ENCODE data around the gene SOX6. TPM values are rescaled to one million over a fixed set of nuclear protein-coding genes. Genes with fewer than 3 reads are reported as not detected.

SOX6 gene
- total and polyA plus RNA-seq, 2 donors (not counting 1 experiment from before 2014, with no cell fraction given), result 3.0 to 5.1 TPM

GRCh38 chr11:15956302-15956701, 400.0 kb downstream of the SOX6 start:
- Histone ChIP-seq H3K27ac (ENCODE audit: insufficient read depth, low read length) (no peak overlapping the region), H3K27me3 (ENCODE audit: control insufficient read depth, insufficient read depth, low read length) (no peaks in the 10 kb centered on the region), H3K4me2 (ENCODE audit: extremely low read depth, insufficient read depth, low read length) (no peak overlapping the region), H2AFZ (ENCODE audit: low read length) (no peak overlapping the region), H3K4me1 (ENCODE audit: control insufficient read depth, extremely low read depth, insufficient read depth, low read length) (no peaks in the 10 kb centered on the region), H3K9me3 (ENCODE audit: control insufficient read depth, insufficient read depth, low read depth, low read length) (no peaks in the 10 kb centered on the region), H3K36me3 (ENCODE audit: control insufficient read depth, insufficient read depth, low read length) (no peaks in the 10 kb centered on the region), H4K20me1 (ENCODE audit: control insufficient read depth, extremely low read depth, insufficient read depth, low read length) (no peaks in the 10 kb centered on the region), H3K79me2 (ENCODE audit: control insufficient read depth, insufficient read depth, low read length) (no peaks in the 10 kb centered on the region), H3K9ac (ENCODE audit: insufficient read depth, low read length) (no peak overlapping the region), H3K4me3 (replicated peaks in 1 of 4; ENCODE audit: control extremely low read depth in 1 of 4, insufficient read depth in 1 of 4, low read depth in 3 of 4, low read length in 4 of 4) (no peak overlapping the region)
- TF ChIP-seq CTCF (conservative IDR thresholded peaks at IDR 0.05 in 1 of 2, IDR thresholded peaks at IDR 0.05 in 1 of 2; ENCODE audit: low read depth in 1 of 2, low read length in 2 of 2) (no peak), EZH2 (IDR thresholded peaks at IDR 0.05; ENCODE audit: low read length, missing control alignments) (no peak)
- DNase-seq (ENCODE audit: low read depth in 2 of 2), result no peak

- Histone ChIP-seq H3K4me2 (ENCODE audit: extremely low read depth, insufficient read depth, low read length) (no peak overlapping the region), H3K4me3 (replicated peaks in 1 of 4; ENCODE audit: control extremely low read depth in 1 of 4, insufficient read depth in 1 of 4, low read depth in 3 of 4, low read length in 4 of 4) (no peak overlapping the region), H3K27ac (ENCODE audit: insufficient read depth, low read length) (no peak overlapping the region), H3K79me2 (ENCODE audit: control insufficient read depth, insufficient read depth, low read length) (no peaks in the 10 kb centered on the region), H3K4me1 (ENCODE audit: control insufficient read depth, extremely low read depth, insufficient read depth, low read length) (no peaks in the 10 kb centered on the region), H3K36me3 (ENCODE audit: control insufficient read depth, insufficient read depth, low read length) (no peaks in the 10 kb centered on the region), H4K20me1 (ENCODE audit: control insufficient read depth, extremely low read depth, insufficient read depth, low read length) (no peaks in the 10 kb centered on the region), H2AFZ (ENCODE audit: low read length) (no peak overlapping the region), H3K9ac (ENCODE audit: insufficient read depth, low read length) (no peak overlapping the region), H3K27me3 (ENCODE audit: control insufficient read depth, insufficient read depth, low read length) (no peaks in the 10 kb centered on the region), H3K9me3 (ENCODE audit: control insufficient read depth, insufficient read depth, low read depth, low read length) (no peaks in the 10 kb centered on the region)
- peak in 1 of 2 donors; percentile 34 for DNase-seq (ENCODE audit: low read depth in 2 of 2)
- TF ChIP-seq EZH2 (IDR thresholded peaks at IDR 0.05; ENCODE audit: low read length, missing control alignments) (no peak), CTCF (conservative IDR thresholded peaks at IDR 0.05 in 1 of 2, IDR thresholded peaks at IDR 0.05 in 1 of 2; ENCODE audit: low read depth in 1 of 2, low read length in 2 of 2) (no peak)
Measured at GRCh38 chr11:15955595-15955994, 400.8 kb downstream of the SOX6 start.

GRCh38 chr11:15947681-15948648, 408.4 kb downstream of the SOX6 start:
- Histone ChIP-seq H4K20me1 (ENCODE audit: control insufficient read depth, extremely low read depth, insufficient read depth, low read length) (no peaks in the 10 kb centered on the region), H3K4me1 (ENCODE audit: control insufficient read depth, extremely low read depth, insufficient read depth, low read length) (no peaks in the 10 kb centered on the region), H3K9me3 (ENCODE audit: control insufficient read depth, insufficient read depth, low read depth, low read length) (no peaks in the 10 kb centered on the region), H3K9ac (ENCODE audit: insufficient read depth, low read length) (no peak overlapping the region), H3K4me2 (ENCODE audit: extremely low read depth, insufficient read depth, low read length) (no peak overlapping the region), H3K79me2 (ENCODE audit: control insufficient read depth, insufficient read depth, low read length) (no peaks in the 10 kb centered on the region), H3K27me3 (ENCODE audit: control insufficient read depth, insufficient read depth, low read length) (no peaks in the 10 kb centered on the region), H3K4me3 (replicated peaks in 1 of 4; ENCODE audit: control extremely low read depth in 1 of 4, insufficient read depth in 1 of 4, low read depth in 3 of 4, low read length in 4 of 4) (no peak overlapping the region), H2AFZ (ENCODE audit: low read length) (no peak overlapping the region), H3K27ac (ENCODE audit: insufficient read depth, low read length) (no peak overlapping the region), H3K36me3 (ENCODE audit: control insufficient read depth, insufficient read depth, low read length) (no peaks in the 10 kb centered on the region)
- TF ChIP-seq CTCF (conservative IDR thresholded peaks at IDR 0.05 in 1 of 2, IDR thresholded peaks at IDR 0.05 in 1 of 2; ENCODE audit: low read depth in 1 of 2, low read length in 2 of 2) (no peak), EZH2 (IDR thresholded peaks at IDR 0.05; ENCODE audit: low read length, missing control alignments) (no peak)
- no peak for DNase-seq (ENCODE audit: low read depth in 2 of 2)

Data from fibroblast of lung (primary cell).